ENCODE measurements around the gene SAA2.
"Not testable (repeated sequence)": the region's sequence is repeated elsewhere in the genome, so short reads cannot be mapped to it uniquely, and the experiment has no call there.

The SAA2 gene

DNA sequence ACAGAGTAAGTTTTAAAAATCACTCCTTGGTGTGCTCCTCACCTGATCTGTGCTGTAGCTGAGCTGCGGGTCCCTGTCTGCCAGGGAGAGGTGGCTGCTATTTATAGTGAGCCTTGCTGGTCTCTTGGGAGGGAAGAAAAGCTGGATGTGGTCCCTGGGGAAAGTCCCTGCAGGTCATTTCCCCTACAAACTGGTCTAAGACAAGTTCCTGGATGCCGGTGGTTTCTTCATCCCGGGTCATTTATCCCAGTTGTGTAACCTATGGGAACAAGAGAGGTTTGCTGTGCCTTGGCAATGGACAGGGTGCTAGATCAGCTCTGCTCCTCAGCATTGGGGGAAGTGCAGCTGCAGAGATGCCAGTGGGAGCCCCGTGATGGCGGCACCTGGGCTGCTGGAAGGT lies at the start of gene SAA2:
Gene SAA2, minus strand, starts transcription at position 108 of the 400 bp plus-strand sequence. CDS start 657 bp downstream, outside the sequence.
- DNase-seq (ENCODE audit: low read depth) = no peak

- DNase-seq (ENCODE audit: low read depth) = no peak
Measured at GRCh38 chr11:18295316-18295715, 46.8 kb upstream of the SAA2 start.

DNA sequence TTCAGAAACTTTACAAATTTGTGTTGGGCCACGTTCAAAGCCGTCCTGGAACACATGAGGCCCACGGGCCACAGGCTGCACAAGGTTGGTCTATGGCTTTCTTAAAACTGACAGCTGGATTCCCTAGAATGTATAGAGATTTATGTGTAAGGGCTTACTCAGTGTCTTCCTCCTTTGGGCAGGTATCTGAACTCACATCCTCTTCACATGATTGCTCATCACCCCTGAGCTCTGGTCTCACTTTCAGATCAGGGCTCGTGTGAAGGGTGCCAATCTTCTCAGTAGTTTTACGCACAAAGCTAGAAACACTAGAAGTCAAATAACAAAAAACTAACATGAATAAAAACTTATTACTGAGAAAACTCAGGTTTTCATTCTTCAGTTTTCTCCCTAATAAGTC lies 46.4 kb upstream of the SAA2 start:
- no peak for DNase-seq (ENCODE audit: low read depth)

DNA sequence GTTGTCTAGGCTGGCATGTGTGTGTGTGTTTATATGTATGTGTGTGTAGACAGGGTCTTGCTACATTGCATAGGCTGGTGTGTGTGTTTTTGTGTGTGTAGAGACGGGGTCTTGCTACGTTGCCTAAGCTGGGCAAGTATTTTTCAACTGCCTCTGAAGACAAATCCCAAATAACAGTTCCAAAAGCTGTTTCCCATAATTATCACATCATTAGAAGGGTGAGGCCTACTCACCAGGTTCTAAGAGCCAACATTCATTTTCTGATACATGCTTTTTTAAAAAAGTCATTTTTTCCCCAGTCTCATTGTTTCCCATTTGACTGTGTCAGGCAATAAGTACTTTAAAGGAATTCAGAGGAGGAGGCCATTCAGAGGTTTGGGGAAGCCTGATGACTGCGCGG lies 40.4 kb upstream of the SAA2 start:
- no peak for DNase-seq (ENCODE audit: low read depth)

- no peak for DNase-seq (ENCODE audit: low read depth)
Measured at GRCh38 chr11:18285841-18286240, 37.4 kb upstream of the SAA2 start.

GRCh38 chr11:18282626-18283025 lies 34.2 kb upstream of the SAA2 start:
- no peak for DNase-seq (ENCODE audit: low read depth)

DNA sequence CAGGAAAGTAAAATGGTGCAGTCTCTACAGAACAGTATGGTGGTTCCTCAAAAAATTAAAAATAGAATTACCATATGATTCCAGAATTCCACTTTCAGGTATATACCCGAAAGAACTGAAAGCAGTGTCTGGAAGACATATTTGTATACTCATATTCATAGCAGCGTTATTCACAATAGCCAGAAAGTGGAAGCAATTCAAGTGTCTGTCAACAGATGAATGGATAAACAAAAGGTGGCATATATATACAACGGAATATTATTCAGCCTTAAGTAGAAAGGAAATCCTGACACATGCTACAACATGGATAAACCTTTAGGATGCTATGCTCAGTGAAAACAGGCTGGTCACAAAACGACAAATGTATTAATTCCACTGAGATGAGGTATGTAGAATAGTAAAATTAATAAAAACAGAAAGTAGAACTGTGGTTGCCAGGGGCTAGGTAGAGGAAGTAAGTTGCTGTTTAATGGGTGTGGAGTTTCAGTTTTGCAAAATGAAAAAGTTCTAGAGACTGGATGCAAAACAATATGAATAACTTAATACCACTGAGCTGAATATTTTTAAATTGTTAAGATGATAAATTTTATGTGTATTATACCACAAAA lies 32.1 kb upstream of the SAA2 start:
- no peak for DNase-seq (ENCODE audit: low read depth)

GRCh38 chr11:18277565-18278271 lies 29.2 kb upstream of the SAA2 start:
- DNase-seq (ENCODE audit: low read depth) = no peak

GRCh38 chr11:18271206-18271605 lies 22.7 kb upstream of the SAA2 start:
- no peak for DNase-seq (ENCODE audit: low read depth)

DNA sequence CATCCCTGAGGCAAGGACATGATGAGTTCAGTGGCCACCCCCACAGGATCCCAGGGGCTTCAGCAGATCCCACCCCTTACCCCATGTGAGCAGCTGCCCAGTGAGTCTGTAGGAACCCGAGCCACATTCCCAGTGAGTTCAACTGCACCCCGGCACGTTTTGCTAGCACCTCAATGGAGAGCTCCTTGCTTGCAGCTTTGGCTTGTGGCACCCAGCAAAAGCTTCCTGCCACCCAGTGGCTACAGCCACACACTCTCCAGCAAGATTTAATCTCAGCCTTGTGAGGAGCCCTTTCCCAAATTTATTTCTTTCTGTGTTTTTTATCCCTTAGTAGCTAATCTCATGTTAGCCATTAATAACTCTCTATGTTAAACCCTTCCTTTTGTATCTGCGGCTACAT lies 21.6 kb upstream of the SAA2 start:
- no peak for DNase-seq (ENCODE audit: low read depth)

DNA sequence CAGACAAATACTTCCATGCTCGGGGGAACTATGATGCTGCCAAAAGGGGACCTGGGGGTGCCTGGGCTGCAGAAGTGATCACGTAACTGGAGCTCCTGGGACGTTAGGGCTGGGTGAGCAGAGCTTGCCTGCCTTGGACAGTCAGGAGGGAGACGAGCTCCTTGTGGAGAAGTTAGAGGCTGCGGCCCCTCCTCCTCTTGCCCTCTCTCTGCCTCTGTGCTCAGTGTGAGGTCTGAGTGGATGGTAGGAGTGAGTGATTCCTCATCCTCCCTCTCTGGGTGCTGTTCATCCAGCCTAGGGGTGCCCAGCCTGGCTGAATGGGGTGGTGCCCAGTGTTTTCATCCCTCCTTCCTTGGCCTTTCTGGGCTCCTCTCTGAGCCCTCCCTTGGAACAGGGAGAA lies 20.8 kb upstream of the SAA2 start:
- DNase-seq (ENCODE audit: low read depth) = not testable (repeated sequence)

GRCh38 chr11:18267335-18268133 lies 19.1 kb upstream of the SAA2 start:
- not testable (repeated sequence) for DNase-seq (ENCODE audit: low read depth)

GRCh38 chr11:18265949-18266348 lies 17.5 kb upstream of the SAA2 start, which contains the start of gene SAA1:
Gene SAA1 (plus strand): TSS chr11:18266264. CDS start chr11:18266888, 624 bp downstream.
- DNase-seq (ENCODE audit: low read depth) = no peak

GRCh38 chr11:18264677-18265555 lies 16.4 kb upstream of the SAA2 start:
- no peak for DNase-seq (ENCODE audit: low read depth)

- DNase-seq (ENCODE audit: low read depth) = no peak
Measured at GRCh38 chr11:18264035-18264434, 15.6 kb upstream of the SAA2 start.

- not testable (repeated sequence) for DNase-seq (ENCODE audit: low read depth)
Measured at GRCh38 chr11:18262681-18263350, 14.3 kb upstream of the SAA2 start.

- DNase-seq (ENCODE audit: low read depth) = no peak
Measured at GRCh38 chr11:18261721-18262120, 13.3 kb upstream of the SAA2 start.

GRCh38 chr11:18259259-18259658 lies 10.8 kb upstream of the SAA2 start:
- DNase-seq (ENCODE audit: low read depth) = no peak

DNA sequence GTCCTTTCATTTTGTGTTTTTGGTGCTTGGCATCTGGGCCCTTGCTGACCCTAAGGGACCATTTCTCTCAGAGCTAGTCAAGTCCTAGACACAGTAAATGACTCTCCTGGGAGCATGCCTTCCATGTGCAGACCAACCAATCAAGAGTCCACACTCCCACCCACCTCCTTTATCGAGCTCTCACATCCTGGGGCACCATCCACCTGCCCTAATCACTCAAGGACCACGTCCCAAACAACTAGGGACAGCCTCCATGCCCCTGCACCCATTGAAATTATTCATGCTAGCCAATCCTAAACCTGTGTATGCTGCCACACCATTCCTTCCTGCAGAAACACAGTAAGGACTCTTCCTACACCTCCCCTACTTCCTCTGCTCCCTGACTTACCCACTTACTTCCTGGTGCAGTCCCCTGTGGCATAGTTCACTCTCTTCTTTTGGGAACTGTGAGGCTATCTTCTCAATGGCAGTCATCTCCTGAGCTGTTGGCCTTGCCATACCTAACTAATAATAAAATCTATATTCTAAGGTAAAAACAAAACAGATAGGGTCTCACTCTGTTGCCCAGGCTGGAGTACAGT lies 6.4 kb upstream of the SAA2 start:
- no peak for DNase-seq (ENCODE audit: low read depth)

- DNase-seq (ENCODE audit: low read depth) = no peak
Measured at GRCh38 chr11:18253778-18254338, 5.4 kb upstream of the SAA2 start.

GRCh38 chr11:18253233-18253632 lies 4.8 kb upstream of the SAA2 start:
- no peak for DNase-seq (ENCODE audit: low read depth)

All from stimulated activated CD8-positive, alpha-beta memory T cell treated with anti-CD3 and anti-CD28 coated beads, Interleukin-15, amount 100 ng/mL, for 1 hour (primary cell).